GM03348 (cell line): Measurements from ENCODE around the gene HMX3.

Source experiments
- DNase-seq: peaks from one replicate; pipeline ENCODE4 v3.0.0; 2012; ENCODE audit warnings: low spot score

HMX3 gene

DNA sequence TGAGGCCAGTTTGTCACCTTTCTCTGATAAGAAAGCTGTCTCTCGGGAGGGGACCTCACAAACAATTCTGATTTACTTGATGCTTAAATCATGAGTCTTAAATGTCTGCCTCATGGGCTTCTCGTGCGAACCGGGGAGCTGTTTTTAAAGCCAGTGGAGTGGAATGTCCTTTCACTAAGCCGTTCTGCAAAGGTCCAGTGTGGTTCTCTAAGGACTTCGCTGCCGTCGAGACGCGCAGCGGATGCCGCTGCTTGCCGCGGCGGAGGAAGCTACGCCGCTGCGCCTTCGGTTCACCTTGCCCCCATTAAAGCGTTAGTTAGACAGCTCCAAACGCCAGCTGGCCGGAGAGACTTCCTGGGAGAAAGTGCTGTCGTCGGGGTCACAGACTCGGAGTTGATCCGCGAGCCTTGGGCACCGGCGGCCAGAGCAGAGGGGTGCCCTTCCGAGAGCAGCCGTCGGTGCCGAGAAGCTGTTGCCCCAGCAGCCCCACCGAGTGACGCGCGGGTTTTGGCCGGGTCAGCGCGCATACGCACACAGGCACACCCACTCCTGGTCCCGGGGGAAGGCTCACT is 1.3 kb upstream of the HMX3 start:
- DNase-seq = no peak

DNA sequence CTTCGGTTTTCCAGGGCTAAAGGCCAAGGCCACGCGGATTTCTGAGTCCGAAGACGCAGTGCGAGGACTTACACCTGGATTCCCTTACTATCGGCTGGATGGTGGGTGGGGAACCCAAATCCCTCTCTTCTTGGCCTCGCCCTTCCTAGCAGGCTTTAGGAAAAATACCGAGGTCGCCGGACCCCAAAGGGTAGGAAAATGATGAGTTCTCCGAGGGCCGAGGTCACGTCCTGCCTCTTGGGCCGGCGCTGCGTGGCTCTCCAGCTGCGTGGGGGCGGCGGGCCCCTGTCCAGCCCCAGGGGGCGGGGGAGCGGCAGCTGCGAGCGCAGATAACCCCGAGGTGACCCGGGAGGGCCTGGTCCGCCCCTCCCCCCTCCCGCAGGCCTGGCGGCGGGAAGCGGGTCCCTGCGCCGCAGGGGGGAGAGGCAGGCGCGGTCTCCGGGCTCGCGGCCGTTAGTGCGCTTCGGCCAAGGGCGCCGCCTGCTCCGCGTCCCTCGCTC is 805 bp upstream of the HMX3 start:
- no peak for DNase-seq

DNA sequence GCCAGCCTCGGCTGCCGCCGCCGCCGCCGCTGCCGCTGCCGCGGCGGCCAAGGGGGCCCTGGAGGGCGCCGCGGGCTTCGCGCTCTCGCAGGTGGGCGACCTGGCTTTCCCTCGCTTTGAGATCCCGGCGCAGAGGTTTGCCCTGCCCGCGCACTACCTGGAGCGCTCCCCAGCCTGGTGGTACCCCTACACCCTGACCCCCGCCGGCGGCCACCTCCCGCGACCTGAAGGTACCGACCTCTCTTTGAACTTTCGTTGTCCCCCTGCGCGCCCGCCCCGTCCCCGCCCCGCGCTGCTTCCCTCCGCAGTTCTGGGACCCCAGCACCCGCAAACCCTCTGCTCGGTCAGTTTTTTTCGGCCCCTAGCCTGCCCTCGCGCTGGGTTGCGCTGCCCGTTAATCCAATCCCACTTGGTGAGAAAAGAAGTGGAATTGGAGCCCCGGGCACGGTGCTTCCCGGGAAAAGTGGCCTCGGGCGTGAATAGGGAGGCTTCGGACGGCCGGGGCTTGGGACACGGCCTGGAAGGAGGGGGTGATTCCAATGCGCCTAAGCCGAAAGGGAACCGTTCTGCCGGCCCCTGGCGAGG is 543 bp downstream of the HMX3 start:
- no peak for DNase-seq

DNA sequence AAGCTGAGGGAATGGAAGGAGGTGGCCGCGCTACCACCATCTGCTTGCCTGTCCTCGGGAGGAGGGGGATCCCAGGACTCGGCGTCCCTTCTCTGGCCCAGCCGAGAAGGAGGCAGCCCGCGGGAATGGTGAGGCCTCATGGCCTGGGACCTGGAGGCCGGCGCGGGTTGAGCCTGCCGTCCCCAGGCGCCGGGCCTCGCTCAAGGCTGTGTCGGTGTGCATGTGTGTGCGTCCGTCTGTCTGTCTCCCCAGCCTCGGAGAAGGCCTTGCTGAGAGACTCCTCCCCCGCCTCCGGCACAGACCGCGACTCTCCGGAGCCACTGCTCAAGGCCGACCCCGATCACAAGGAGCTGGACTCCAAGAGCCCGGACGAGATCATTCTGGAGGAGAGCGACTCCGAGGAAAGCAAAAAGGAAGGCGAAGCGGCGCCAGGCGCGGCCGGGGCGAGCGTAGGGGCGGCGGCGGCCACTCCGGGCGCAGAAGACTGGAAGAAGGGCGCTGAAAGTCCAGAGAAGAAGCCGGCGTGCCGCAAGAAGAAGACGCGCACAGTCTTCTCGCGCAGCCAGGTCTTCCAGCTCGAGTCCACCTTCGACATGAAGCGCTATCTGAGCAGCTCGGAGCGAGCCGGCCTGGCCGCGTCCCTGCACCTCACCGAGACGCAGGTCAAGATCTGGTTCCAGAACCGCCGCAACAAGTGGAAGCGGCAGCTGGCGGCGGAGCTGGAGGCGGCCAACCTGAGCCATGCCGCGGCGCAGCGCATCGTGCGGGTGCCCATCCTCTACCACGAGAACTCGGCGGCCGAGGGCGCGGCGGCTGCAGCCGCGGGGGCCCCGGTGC is 1.3 kb downstream of the HMX3 start:
- DNase-seq = no peak

DNA sequence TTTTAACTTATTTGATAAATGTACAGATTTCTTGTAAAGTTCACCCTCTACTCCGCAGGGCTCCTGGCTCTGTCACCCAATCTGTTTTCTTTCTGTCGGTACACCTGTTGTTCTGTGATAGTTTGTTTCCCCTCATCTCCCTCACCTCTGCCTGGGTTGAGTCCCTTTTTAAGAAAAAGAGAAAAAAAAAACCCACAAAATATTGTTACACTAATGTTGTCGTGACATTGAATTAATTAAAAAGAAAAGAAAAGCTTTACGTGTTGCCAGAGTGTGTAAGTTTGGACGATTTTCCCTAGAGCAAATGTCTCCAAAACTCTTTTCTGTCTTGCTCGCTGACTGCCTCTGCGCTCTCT is 3.4 kb downstream of the HMX3 start:
- DNase-seq = no peak

DNA sequence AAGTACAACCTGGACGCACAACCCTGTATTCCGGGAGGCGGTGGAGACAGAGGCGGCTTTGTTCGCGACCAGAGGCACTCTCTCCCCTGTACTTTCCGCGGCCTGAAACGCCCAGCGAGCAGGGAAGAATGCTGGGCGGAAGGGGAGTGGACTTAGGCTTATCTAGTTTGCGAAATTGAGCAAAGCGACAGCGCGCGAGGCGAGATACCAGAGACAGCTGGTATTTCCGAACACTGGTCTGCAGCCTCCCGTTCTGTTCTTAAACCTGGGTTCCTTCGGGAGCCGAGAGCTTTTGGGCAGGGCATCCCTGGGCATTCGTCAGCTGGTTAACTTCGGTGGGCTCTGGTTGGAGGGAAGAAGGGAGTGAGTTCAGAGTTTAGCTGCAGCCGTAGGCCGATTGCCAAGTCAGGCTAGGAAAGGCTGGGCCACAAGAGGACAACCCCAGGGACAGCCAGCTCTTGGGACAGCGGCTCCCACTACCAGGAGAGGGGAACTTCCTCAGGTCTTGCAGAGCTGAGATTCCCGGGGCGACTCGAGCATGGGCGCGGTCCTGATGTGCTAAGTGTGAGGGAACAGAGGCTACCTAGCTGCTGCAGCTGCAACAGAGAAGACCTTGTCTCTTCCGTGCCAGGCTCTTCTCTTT is 3.9 kb downstream of the HMX3 start:
- no peak for DNase-seq

DNA sequence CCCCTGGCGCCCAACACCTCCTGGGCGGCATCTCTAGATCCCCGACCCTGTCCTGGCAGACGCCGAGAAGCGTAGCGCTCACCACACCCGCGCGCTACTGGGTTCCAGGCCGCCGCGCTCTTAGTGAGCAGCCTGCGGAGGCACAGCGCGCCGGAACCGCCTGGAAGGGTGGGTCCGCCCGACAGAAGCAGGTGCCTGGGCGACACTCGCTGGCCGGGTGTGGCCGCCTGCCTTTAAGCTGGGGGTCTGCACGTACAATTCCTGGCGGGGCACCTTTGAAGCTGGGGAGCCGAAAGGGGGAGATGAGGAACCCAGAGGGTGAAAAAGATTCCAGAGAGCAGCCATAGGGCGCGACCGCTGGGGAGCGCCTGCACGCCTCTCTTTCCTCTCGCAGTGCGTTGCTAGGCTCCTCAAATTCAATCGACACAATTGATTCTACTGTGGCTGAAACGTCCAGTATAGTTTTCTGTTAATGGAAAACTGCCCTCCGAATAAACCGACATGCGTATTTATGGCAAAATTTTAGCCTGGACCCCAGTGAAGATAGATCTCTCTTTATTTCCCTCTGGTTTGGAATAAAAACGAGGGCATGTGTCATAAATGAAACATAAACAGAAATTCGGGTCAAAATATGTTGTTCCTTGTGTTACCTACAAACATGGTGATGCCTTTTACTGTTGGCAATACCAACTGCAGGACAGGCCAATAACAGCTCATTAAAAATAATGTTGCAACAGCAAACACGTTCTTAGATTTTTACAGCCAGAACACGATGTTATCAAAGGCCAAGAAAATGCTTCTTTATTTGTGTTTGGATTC is 4.6 kb downstream of the HMX3 start:
- DNase-seq = no peak

DNA sequence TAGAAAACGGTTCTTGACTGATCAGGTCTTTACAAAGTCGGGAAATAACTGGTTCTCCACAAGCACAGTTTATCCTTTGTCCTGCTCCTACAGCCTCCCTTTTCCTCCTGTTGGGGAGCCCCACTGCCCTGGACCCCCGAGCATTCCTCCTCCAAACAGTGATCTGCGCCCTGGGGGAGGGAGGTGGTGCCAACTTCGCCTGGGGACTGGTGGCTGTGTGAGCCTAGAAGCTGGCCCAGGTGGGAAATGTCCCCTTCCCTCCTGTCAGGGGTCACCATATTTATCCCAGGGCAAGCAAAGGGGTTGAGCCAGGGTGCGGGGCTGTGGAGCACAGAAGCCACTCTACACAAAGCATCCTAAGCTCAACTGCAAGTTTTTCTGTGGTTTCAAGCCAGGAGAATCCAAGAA is 5.2 kb downstream of the HMX3 start:
- no peak for DNase-seq

DNA sequence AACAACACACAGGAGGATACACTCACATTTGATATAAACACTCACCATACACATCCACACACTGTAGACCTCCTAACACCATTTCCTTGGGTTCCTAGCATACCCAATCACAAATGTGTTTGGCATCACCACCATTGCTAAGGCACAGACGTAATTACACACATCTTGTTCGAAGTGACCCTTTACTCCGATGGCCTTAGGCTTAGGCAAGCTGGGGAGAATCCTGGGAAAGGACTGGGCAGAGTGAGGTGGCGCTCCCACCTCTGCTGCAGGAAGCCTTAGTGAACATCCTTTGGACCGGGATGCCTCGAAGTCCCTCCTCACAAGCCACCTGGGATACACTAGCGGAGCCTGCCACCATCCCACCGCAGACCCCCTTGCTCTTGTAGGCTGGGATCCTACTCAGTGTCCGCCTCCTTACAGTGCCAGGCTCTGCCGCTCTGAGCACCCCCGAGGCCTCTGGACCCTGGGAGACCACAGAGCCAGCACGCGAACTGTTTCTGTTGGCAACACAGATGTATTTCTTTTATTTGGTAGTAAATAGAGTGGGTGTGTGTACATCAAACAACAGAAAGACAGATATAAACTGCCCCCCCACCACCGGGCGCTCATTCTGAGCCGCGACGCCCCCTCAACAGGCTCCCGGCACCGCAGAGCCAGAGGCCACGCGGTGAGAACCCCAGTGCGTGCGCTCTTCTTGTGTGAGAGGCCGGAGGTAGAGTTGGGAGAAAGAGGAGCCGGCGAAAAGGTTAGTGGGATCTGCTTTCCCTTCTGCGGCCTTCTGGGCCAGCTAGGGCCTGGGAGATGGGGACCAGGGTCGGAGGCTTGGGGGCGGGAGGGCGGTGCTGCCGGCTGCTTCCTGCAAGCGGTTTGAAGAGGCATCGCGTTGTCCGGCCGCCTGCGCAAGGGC is 6.3 kb downstream of the HMX3 start:
- no peak for DNase-seq

DNA sequence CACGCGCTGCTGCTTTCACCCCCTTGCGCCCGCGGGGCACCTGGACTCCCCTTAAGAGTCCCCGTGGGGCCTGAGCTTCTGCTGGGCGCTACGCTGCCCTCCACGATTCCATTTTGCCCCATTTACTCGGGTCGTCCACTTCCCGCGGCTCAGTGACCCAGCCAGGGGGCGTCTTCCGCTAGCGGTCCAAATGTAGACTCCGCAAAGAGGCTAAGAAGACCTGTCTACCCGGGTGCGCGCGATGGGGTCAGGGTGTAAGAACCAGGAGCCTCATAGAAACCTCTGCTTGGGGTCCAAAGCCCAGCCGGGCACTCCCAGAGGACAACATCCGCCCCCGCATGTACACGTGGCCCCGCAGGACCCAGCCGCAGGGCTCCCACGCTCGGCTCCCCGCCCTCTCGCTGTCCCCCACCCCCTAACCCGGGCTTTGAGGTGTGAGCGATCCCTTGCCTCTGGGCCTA is 7.0 kb downstream of the HMX3 start:
- DNase-seq = no peak

DNA sequence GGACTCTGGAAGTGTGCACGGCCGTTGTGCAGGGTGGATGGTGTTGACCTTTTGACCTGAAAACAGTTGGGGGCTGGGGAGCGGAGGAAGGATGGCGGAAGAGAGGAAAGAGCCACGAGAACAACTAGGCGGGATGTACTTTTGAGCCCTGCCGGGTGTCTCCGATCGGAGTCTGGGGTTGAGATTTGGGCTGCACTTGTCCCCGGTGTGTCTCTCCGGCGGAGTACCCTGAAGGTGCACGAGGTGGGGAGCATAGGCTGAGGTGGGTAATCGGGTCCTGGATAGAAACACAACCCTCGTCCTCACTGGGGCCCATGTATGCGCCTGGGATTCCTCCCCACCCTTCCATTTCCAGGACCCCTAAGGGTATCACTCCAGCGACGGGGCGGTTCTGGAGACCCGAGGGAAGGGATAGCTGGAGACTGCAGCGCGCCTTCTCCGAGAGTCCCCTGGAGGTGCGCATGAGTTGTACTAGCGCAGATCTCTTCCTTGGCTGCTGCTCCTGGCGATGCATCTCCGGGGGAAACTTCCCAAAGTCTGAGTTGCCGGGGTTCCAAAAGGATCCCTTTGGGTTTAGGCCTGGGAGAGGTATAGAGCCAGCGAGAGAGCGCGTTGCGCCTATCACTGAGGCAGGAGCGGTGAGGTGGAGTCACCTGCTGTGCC is 7.5 kb downstream of the HMX3 start:
- no peak for DNase-seq

DNA sequence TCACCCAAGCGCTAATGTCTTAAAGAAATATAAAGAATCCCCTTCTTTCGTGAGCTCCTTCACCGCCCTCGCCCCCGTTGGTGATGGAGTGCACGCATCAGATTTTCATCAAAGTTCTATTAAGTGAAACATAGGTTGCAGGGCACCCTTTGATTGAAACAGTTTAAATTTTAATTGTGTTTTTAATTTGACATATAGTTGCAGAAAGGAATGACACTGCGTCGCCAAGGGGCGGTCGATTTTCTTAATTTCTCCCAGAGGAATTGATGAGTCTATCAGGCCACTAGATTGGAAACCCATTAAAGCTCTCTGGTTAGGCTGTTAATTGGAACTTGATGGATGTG is 8.0 kb downstream of the HMX3 start:
- DNase-seq = no peak

DNA sequence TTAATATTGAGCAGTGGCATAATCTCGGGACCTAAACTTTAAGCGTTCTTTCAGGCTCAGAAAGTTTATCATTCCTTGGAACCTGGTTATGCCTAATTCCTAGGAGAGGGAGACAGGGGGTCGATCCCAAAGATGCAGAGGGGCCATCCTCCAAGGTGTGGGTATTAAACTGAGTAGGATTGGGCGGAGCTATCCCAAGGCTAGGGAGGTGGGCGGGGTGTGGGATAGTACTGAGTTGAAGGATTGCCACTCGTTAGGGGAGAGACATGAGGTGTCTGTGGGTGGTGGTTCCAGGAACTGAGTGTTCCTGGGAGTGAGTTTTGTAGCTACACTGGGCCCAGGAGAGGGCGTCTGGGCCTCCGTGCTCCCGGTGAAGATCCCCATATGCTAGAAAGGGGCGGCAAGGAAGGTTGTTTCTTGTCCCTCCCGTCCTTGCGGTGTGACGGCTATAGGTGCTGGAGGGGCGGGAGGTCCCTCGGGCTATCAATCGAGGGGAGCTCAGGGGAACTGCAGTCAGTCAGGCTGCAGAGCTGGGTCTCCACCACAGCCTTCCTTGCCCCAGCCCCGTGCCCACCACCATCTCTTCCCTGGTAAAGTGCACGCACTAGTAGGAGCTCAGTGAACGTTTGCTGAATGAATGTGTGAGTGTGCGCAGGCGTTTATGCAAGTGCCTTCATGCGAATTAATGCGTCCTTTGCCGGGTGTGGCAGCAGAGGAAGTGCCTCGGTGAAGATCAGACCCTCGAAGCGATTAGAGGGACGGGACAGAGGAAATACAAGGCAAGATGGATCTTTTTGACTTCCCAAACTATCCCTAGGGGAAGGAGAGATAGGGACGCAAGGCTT is 9.1 kb downstream of the HMX3 start:
- no peak for DNase-seq

DNA sequence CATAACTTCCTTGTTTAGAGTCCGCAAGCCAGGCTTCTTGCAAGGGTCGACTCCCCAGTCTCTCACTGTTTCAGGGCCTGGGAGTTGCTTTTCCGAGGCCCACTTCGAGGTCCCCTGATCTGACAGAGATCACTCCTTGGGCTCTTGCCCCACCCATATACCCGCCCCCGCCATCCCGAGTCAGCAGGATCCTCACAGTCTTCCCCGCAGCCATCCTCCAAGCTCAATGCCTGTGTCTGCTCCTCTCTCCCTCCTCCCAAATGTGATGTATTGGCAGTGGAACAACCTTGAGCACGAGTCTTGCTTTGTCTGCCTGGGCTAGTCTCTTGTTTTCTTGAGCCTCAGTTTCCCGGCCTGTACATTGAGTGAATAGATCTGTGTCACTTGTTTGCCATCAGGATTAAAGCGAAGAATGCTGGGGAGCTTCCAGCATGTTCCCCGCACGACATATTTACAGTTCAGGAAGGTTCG is 9.8 kb downstream of the HMX3 start:
- DNase-seq = no peak

DNA sequence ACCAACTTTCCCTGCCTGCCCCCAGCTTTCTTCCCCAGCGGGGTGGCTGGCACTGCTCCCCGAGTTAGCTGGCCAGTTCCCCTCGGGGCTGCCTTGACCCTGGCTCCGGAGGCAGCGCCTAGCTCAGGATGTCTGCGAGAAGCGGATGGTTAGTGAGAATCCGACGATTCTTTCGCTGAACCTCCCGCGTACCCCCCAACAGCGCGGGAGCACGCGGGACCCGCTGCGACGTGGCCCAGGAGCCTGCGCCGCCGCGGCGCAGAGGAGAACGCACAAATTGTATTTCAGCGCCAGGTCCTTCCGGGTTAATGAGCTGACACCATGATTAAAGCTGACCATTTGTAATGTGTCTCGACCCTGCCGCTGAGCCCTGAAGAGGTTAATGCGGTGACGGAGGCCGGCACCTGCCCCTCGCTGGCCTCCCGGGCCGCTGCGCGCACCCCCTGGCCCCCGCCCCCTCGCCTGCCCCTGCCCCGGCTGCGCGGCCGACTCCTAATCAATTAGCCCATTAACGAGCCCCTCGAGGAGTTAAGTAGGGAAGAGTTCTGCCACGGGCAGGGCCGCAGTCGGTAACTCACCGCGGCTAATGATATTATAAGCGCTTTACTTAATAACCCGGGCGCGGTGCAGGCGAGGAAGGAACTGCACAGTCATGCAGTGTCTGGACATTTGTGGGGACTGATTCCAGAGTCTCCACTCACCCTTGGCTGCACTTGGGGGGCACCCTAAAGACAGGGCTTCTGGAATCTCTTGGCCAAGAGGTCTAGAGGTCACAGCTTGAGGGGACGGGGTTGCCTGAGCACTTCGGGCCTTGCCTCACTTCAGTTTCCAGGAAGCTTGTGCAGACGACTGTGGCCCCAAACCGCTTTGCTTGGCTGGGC is 10.5 kb downstream of the HMX3 start:
- DNase-seq = no peak

DNA sequence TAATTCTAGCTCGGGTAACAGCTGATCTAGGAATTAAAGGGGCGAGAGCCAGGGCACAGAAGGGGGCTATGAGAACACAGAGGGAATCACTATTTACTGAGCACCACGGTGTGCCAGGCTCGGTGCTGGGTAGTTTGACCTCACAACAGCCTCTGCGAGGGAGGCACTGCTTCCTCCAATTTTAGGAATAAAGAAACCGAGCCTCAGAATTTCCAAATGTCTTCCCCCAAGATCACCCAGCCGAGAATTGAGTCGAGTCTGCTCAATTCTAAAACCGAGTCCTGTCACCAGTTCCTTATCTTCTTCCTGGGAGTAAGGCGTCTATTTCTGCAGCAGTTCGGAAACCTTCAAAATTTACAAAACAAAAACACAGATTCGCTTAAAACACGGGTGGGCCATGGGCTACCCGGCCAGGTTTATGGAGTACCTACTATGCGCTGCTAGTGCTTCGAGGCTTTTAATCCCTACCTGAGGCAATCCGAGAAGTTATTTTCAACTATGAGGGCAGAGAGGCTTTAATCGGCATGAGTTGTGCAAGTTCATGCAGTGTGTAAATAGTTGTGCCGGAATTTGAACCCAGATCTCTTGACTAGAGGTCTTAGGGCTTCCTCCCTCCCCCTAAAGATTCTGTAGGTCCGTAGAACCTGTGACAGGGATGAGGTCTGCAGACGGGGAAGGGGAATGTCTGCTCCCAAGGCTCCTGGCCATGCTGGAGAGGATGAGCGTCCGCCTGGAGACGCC is 11.3 kb downstream of the HMX3 start:
- DNase-seq = no peak

DNA sequence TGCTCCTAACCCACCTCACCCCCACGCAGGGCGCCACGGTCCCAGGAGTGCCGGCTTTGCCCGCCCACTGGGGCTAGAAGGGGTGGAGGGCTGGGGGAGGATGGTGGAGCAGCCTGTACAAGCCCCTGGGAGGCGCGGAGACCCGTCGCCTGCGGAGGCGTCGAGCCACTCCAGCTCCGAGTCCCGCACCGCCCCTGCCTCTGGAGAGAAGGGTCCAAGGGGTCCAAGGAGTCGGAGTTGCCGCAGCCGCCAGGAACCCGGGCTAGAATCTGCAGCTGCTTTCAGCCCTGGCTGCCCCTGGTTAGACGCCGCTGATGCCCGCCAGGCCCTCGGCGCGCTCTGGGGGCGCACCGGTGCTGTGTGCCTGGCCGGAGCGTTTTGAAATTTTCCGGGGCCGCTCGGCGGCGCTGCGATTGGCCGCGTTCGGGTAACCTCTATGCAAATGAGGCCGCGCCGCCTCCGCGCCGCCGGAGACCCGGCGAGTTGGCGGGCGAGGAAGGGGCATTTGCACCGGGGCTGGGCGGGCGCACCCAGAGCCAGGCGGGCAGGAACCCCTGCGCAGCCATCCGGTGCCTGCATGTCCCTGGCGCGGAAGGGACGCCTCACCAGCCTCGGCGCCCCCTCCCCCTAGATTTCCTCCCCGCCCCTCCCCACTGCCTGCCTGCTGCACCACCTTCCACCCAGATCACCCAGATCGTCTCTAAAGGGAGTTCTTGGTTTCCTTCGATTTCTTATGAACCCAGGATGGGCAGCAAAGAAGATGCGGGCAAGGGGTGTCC is 12.1 kb downstream of the HMX3 start, which contains the start of gene HMX2:
HMX2 (plus strand) TSS at position 502 of the 779 bp plus-strand sequence; CDS start at position 745, 243 bp downstream.
- DNase-seq = no peak
